ENCODE data around the gene VEZF1. TPM values are rescaled to one million over a fixed set of nuclear protein-coding genes. Genes with fewer than 3 reads are reported as not detected.
"Not testable (repeated sequence)": the region's sequence is repeated elsewhere in the genome, so short reads cannot be mapped to it uniquely, and the experiment has no call there.

VEZF1 gene
- total RNA-seq, 2 donors from 2014 or later = 65.9 to 77.1 TPM

DNA sequence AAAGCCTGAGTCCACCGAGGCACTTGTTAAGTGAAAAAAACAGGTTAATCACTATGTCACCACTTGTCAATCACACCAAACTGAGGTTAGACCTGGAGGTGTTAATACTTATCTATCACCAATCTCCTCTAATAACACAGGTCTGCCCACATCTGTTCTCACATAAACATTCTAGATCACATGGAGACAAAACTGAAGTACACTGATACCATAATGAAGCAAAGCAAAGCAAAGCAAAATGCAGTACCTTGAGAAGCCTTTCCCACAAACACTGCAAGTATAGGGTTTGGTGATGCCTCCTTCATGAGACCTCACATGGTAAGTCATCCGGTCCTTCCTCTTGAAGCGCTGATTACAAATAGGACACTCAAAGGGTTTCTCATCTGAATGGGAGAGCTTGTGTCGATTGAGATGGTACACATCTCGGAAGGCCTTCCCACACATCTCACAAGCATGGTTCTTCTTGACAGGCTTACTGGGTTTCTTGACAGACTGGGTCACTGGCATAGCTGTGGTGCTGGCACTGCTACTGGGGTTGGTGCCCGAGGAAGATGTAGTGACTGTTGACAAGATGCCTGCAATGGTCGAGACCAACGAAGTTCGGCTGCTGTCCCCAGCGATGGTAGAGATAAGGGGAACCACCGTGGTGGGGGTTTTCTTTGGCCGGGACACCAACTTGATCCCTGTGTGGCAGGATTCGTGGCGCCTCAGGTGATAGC lies 5.4 kb downstream of the VEZF1 start:
- Histone ChIP-seq H3K27me3 (no peaks in the 10 kb centered on the region), H3K27ac (no peak overlapping the region), H3K4me1 (peaks cover 0 to 54% of the 10 kb centered on the region in 2 donors), H3K36me3 (peaks cover 34% of the 10 kb centered on the region), H3K4me3 (no peak overlapping the region), H3K9me3 (no peaks in the 10 kb centered on the region)
- no peak for DNase-seq (ENCODE audit: low spot score)
- TF ChIP-seq, protein P1, sequence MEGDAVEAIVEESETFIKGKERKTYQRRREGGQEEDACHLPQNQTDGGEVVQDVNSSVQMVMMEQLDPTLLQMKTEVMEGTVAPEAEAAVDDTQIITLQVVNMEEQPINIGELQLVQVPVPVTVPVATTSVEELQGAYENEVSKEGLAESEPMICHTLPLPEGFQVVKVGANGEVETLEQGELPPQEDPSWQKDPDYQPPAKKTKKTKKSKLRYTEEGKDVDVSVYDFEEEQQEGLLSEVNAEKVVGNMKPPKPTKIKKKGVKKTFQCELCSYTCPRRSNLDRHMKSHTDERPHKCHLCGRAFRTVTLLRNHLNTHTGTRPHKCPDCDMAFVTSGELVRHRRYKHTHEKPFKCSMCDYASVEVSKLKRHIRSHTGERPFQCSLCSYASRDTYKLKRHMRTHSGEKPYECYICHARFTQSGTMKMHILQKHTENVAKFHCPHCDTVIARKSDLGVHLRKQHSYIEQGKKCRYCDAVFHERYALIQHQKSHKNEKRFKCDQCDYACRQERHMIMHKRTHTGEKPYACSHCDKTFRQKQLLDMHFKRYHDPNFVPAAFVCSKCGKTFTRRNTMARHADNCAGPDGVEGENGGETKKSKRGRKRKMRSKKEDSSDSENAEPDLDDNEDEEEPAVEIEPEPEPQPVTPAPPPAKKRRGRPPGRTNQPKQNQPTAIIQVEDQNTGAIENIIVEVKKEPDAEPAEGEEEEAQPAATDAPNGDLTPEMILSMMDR (IDR thresholded peaks at IDR 0.05) = no peak

DNA sequence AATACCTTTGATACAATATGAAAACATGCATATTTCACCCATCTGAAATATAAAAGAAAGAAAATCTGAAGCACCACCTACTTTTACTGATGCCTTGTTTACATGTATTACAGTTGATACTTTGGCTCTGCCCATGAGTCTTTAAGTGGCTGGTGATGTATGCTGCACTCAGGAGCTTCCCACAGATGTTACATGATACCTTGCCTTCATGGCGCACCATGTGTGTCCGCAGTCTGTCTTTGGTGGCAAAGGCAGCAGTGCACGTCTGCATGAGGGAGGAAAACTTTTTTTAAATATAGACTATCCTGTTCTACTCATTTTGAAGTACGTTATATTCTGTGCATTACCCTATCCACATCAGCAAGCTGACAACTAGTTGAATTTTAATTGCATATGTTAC lies 7.5 kb downstream of the VEZF1 start:
- no peaks in the 10 kb centered on the region for H3K27me3 ChIP-seq
- H3K9me3 ChIP-seq = no peaks in the 10 kb centered on the region
- TF ChIP-seq, protein P1 (IDR thresholded peaks at IDR 0.05) = no peak
- peaks cover 0 to 44% of the 10 kb centered on the region in 2 donors for H3K4me1 ChIP-seq
- no peak overlapping the region for H3K27ac ChIP-seq
- peaks cover 55% of the 10 kb centered on the region for H3K36me3 ChIP-seq
- H3K4me3 ChIP-seq = no peak overlapping the region
- no peak for DNase-seq (ENCODE audit: low spot score)

DNA sequence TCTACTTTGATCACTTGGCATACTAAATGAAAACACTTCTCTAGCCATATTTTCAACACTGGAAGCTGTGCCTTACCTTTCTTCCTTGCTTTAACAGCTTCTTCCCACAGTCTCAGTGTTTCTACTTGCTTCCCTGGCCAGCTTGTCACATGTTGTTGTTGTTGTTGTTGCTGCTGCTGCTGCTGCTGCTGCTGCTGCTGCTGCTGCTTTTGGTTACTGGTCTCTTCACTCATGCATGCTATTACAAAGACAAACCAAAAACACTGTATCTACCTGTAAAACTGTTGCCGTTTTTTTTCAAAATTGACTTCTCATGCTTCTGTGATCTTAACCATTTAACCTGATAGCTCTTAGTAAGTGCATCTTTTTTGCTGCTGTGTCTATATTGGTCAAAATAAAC lies 9.0 kb downstream of the VEZF1 start:
- no peak for DNase-seq (ENCODE audit: low spot score)
- Histone ChIP-seq H3K9me3 (no peaks in the 10 kb centered on the region), H3K27me3 (no peaks in the 10 kb centered on the region), H3K36me3 (peaks cover 67% of the 10 kb centered on the region), H3K27ac (no peak overlapping the region), H3K4me1 (peaks cover 0 to 43% of the 10 kb centered on the region in 2 donors), H3K4me3 (no peak overlapping the region)
- TF ChIP-seq, protein P1 (IDR thresholded peaks at IDR 0.05) = no peak

DNA sequence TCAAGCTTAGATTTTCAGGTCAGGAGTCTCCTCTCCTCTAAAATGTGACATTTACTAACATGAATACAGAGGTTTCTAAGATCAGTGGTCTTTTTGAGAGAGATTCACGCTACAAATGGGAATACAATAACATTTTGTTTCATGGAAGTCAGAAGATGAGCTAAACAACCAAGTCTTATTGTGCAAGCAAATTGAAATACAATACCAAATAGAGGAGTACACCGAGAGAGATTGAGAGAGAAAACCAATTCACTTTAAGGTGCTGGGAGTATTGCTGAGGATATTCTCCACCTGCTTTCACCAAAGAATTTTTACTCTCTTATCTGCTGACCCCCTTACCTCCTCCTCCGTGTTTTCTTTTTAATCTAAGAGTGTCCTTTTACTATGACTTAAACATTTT lies 11.5 kb downstream of the VEZF1 start:
- Histone ChIP-seq H3K27ac (peak overlapping the region in 1 of 2 donors; percentile 68), H3K27me3 (no peaks in the 10 kb centered on the region), H3K36me3 (peaks cover 67% of the 10 kb centered on the region), H3K4me1 (peaks cover 0 to 26% of the 10 kb centered on the region in 2 donors), H3K9me3 (no peaks in the 10 kb centered on the region), H3K4me3 (no peak overlapping the region)
- no peak for DNase-seq (ENCODE audit: low spot score)
- TF ChIP-seq, protein P1 (IDR thresholded peaks at IDR 0.05) = no peak

DNA sequence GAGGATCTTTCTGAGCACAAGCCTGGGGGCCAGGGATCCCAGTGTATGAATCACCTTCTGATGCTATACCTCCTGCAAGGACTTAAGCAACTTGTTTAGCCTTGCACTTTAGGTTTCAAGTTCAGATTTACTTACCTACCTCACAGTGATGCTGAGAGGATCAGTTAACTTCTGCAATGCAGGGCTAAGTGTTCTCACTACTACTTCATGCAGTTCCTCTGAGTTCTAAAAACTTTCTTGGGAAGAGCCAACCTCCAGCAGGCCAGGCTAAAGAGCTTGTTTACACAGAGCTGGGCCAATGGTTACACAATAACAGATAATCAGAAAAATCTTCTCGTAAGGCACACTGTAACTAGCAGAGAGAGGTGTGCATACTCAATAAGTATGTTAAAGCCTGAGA lies 13.0 kb downstream of the VEZF1 start:
- H3K9me3 ChIP-seq = no peaks in the 10 kb centered on the region
- TF ChIP-seq, protein P1 (IDR thresholded peaks at IDR 0.05) = no peak
- peak overlapping the region; percentile 19 to 68 for H3K27ac ChIP-seq
- H3K4me1 ChIP-seq = peaks cover 0 to 24% of the 10 kb centered on the region in 2 donors
- no peaks in the 10 kb centered on the region for H3K27me3 ChIP-seq
- H3K4me3 ChIP-seq = no peak overlapping the region
- DNase-seq (ENCODE audit: low spot score) = no peak
- peaks cover 57% of the 10 kb centered on the region for H3K36me3 ChIP-seq

DNA sequence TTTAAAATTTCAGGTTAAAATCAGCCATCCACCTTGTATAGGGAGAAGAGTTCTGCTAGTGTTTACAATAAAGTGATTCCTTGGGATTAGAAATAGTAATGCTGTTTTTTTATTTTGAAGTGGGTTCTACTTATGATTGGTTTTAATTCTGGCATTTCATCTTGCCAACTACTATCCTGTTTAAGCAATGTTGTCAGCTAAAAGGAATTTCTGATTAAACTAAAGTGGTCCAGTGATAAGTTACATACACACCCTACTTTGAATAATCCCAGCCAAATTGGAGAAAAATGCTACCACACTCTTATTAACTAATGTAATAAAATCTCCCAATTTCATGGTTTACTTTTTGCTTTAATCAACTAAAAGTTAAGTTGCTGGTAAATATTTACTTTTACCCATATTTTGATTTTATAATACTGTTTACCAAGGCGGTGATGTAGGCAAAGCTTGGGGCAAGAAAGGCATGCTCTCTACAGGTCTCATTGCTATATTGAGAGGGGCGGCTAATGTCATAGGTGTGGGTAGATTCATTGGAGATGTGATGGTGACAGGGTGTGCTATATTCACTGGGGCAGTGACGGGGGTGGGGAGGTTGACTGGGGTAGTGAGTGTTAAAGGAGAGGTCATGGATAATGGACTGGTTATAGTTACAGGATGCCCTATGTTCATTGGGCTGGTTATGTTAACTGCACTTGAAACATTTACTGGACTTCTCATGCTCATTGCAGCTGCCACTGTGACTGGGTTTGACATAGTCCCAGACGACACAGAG lies 13.8 kb downstream of the VEZF1 start:
- DNase-seq (ENCODE audit: low spot score); H3K4me3 ChIP-seq; H3K9me3 ChIP-seq; H3K27me3 ChIP-seq: not testable (repeated sequence)
- peaks cover 0 to 24% of the 10 kb centered on the region in 2 donors for H3K4me1 ChIP-seq
- peaks cover 49% of the 10 kb centered on the region for H3K36me3 ChIP-seq
- peak overlapping the region; percentile 19 to 68 for H3K27ac ChIP-seq

Data from right atrium auricular region (tissue), 2 donors.